T-helper 9 cell (primary cell): ENCODE measurements around the gene OR52B2.
"Not testable (repeated sequence)": the region's sequence is repeated elsewhere in the genome, so short reads cannot be mapped to it uniquely, and the experiment has no call there.

ENCODE experiments used
- DNase-seq: peaks from one replicate; pipeline ENCODE4 v3.0.0-alpha.2; 2020

OR52B2 gene

DNA sequence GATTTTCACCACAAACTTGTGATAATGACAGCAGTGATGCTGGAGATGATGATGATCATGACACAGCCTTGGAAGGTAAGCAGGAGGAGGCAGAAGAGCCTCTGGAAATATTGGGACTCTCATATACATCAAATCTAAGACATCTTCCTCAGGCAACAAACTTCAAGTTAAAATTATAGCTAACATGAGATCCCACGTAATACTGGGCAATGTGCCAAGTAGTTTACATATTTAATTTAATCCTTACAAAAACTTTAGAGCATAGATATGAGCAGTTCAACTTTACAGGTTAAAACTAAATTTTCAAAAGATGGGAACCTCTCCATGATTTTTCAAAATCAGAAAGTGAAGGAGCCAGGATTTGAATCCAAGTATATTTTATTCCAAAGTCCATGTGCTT is 19.0 kb downstream of the OR52B2 start:
- no peak for DNase-seq

DNA sequence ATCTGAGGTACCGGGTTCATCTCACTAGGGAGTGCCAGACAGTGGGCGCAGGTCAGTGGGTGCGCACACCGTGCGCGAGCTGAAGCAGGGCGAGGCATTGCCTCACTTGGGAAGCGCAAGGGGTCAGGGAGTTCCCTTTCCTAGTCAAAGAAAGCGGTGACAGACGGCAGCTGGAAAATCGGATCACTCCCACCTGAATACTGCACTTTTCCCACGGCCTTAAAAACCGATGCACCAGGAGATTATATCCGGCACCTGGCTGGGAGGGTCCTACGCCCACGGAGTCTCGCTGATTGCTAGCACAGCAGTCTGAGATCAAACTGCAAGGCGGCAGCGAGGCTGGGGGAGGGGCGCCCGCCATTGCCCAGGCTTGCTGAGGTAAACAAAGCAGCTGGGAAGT is 26.4 kb downstream of the OR52B2 start:
- DNase-seq = not testable (repeated sequence)

DNA sequence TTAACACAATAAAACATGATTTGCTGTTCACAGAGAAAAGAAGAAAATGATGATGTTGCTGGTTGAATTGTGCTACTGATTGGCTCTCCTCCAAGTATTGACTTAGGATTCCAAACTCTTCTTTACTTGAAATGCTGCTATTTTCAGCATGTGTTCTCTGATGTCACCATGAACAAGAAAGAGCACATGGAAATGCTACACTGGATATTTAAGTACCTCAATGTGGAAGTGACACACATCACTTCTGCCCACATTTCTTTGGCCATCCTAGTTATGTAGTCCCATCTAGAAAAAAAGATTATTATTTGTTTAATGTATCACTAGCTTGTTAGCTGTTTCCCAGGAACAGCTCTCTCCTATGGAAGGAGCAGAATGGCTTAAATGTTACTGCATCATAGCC is 27.2 kb downstream of the OR52B2 start:
- no peak for DNase-seq

- not testable (repeated sequence) for DNase-seq
Measured at GRCh38 chr11:6135936-6136335, 34.2 kb downstream of the OR52B2 start.

DNA sequence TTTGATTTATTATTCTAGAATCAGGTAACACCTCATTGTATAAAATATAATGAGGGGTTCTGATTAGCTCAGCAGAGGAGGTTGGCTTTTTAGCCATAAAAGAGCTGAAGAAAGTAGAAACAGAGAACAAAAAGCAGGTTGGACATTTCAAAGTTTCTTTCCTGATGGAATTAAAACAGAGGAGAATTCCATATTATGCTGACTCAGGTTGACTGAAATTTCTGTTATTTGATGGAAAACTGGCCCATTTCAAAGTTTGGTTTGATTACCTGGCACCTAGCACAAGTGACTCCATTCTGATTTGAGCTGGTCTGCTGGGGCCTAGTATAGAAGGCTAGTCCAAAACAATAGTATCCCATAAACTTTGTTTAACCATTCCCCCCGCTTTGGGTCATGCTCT is 37.7 kb downstream of the OR52B2 start:
- no peak for DNase-seq

- DNase-seq = no peak
Measured at GRCh38 chr11:6129635-6130034, 40.5 kb downstream of the OR52B2 start.

- no peak for DNase-seq
Measured at GRCh38 chr11:6129011-6129410, 41.1 kb downstream of the OR52B2 start.

GRCh38 chr11:6127881-6128280 is 42.2 kb downstream of the OR52B2 start:
- DNase-seq = no peak

DNA sequence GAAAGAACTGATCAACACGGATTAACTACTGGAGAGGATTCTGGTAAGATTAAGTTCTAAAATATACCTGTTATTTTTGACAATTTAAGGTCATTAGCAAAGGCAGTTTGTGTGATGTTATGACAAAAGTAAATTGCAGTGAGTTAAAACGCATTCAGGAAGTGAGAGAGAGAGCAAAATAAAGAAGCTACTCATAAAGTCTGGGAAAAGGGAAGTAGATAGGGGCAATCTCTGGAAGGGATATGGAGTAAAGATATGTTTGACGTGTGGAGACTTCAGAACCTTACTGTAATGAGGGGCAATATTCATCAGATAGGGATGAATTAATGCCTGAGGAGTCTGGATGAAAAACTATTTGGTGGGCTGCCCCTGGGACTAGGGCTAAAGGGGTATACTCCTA is 45.9 kb downstream of the OR52B2 start:
- DNase-seq = no peak
